Skeletal muscle satellite cell (primary cell): ENCODE data around the gene TOX2.

ENCODE experiments used
- H3K27me3 ChIP-seq: 2 replicates; pipeline ENCODE4 v1.7.0; 2013; ENCODE audit warnings: low read length; ENCODE audit not compliant: control insufficient read depth, insufficient read depth
- H3K36me3 ChIP-seq: 2 replicates; pipeline ENCODE4 v1.7.0; 2013; ENCODE audit warnings: mild to moderate bottlenecking, control low read depth, low read length; ENCODE audit not compliant: insufficient read depth
- H3K4me1 ChIP-seq: 2 replicates; pipeline ENCODE4 v1.7.0; 2013; ENCODE audit warnings: low read length; ENCODE audit not compliant: control insufficient read depth, insufficient read depth
- H3K4me2 ChIP-seq: 2 replicates; pipeline ENCODE4 v1.7.0; 2013; ENCODE audit warnings: mild to moderate bottlenecking, low read length
- H3K4me3 ChIP-seq: 2 replicates; pipeline ENCODE4 v1.7.0; 2013; ENCODE audit warnings: low read length
- H3K9ac ChIP-seq: 2 replicates; pipeline ENCODE4 v1.7.0; 2013; ENCODE audit warnings: mild to moderate bottlenecking, low read depth, low read length, moderate library complexity
- H3K9me3 ChIP-seq: replicated peaks from 2 replicates; pipeline ENCODE4 v1.7.0; 2013; ENCODE audit warnings: mild to moderate bottlenecking, control low read depth, low read length

Gene TOX2

GRCh38 chr20:43985121-43985520 lies 70.5 kb downstream of the TOX2 start:
- Histone ChIP-seq H3K36me3 (no peaks in the 10 kb centered on the region), H3K4me2 (no peak overlapping the region), H3K4me3 (no peak overlapping the region), H3K9ac (no peak overlapping the region), H3K9me3 (no peaks in the 10 kb centered on the region), H3K4me1 (no peaks in the 10 kb centered on the region), H3K27me3 (peaks cover 35% of the 10 kb centered on the region)

- no peak overlapping the region for H3K4me2 ChIP-seq
- H3K9ac ChIP-seq = no peak overlapping the region
- no peak overlapping the region for H3K4me3 ChIP-seq
- no peaks in the 10 kb centered on the region for H3K4me1 ChIP-seq
- H3K9me3 ChIP-seq = no peaks in the 10 kb centered on the region
- H3K36me3 ChIP-seq = no peaks in the 10 kb centered on the region
- peaks cover 37% of the 10 kb centered on the region for H3K27me3 ChIP-seq
Measured at GRCh38 chr20:43985608-43986316, 71.1 kb downstream of the TOX2 start.

DNA sequence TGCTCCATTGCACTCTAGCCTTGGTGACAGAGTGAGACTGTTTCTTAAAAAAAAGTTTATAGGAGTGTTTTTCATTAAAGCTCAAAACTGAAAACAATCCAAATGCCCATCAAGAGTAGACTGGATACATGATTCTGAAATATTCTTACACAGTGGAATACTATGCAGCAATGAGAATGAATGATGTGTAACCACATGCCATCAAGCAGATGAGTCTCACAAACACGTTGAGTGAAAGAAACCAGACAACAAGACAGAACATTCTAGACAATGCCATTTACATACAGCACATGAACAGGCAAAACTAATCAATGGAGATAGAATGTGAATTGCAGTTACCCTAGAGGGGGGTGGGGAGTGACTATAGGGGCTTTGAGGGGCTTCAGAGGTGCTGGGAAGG lies 72.4 kb downstream of the TOX2 start:
- Histone ChIP-seq H3K9ac (no peak overlapping the region), H3K27me3 (peaks cover 31% of the 10 kb centered on the region), H3K36me3 (no peaks in the 10 kb centered on the region), H3K4me2 (no peak overlapping the region), H3K4me3 (no peak overlapping the region), H3K4me1 (no peaks in the 10 kb centered on the region), H3K9me3 (no peaks in the 10 kb centered on the region)

DNA sequence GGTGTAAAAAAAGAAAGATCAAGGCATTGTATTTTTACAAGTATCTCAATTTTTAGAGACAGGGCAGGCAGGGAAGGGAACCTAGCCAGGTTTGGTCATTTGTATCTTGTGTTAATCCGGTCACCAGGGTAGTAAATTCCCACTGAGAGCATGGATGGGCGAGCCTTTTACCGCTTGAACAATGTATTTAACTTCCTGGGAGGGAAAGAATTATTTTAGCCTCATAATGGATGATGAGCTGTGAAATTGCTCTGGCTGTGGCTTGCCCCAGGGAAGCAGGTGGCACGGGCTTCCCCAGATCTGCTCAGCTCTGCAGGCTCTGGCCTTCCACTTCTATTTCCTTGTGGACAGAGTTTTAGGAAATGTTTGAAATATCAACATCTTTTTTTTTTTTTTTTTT lies 72.9 kb downstream of the TOX2 start:
- H3K4me3 ChIP-seq = no peak overlapping the region
- H3K36me3 ChIP-seq = no peaks in the 10 kb centered on the region
- no peak overlapping the region for H3K4me2 ChIP-seq
- H3K4me1 ChIP-seq = no peaks in the 10 kb centered on the region
- H3K9ac ChIP-seq = no peak overlapping the region
- no peaks in the 10 kb centered on the region for H3K9me3 ChIP-seq
- peaks cover 31% of the 10 kb centered on the region for H3K27me3 ChIP-seq

- H3K27me3 ChIP-seq = peaks cover 35% of the 10 kb centered on the region
- no peak overlapping the region for H3K4me3 ChIP-seq
- no peak overlapping the region for H3K4me2 ChIP-seq
- no peak overlapping the region for H3K9ac ChIP-seq
- H3K4me1 ChIP-seq = no peaks in the 10 kb centered on the region
- no peaks in the 10 kb centered on the region for H3K9me3 ChIP-seq
- no peaks in the 10 kb centered on the region for H3K36me3 ChIP-seq
Measured at GRCh38 chr20:43988451-43988850, 73.8 kb downstream of the TOX2 start.

GRCh38 chr20:43988867-43989266 lies 74.2 kb downstream of the TOX2 start:
- H3K36me3 ChIP-seq = no peaks in the 10 kb centered on the region
- no peaks in the 10 kb centered on the region for H3K9me3 ChIP-seq
- H3K9ac ChIP-seq = no peak overlapping the region
- no peak overlapping the region for H3K4me2 ChIP-seq
- peaks cover 35% of the 10 kb centered on the region for H3K27me3 ChIP-seq
- no peaks in the 10 kb centered on the region for H3K4me1 ChIP-seq
- no peak overlapping the region for H3K4me3 ChIP-seq

DNA sequence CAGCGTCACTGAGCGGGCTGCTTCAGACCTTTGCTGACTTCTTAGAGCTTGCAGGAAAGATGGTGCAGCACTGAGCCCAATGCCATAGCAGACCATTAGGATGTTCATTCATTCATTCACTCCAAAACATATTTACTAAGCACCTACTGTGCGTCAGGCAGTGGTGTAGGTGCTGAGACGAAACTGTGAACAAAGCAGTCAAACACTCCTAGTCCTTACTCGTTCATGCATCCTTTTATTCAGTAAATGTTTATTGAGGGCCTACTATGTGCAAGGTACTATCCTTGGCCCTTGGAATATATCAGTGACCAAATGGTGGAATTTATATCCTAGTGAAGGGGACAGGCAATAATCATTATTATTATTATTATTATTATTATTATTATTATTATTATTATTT lies 76.6 kb downstream of the TOX2 start:
- H3K27me3 ChIP-seq = peaks cover 37% of the 10 kb centered on the region
- H3K9me3 ChIP-seq = no peaks in the 10 kb centered on the region
- no peak overlapping the region for H3K4me3 ChIP-seq
- no peak overlapping the region for H3K9ac ChIP-seq
- no peaks in the 10 kb centered on the region for H3K4me1 ChIP-seq
- H3K4me2 ChIP-seq = no peak overlapping the region
- no peaks in the 10 kb centered on the region for H3K36me3 ChIP-seq

GRCh38 chr20:43991982-43992381 lies 77.3 kb downstream of the TOX2 start:
- H3K4me1 ChIP-seq = no peaks in the 10 kb centered on the region
- no peaks in the 10 kb centered on the region for H3K36me3 ChIP-seq
- no peak overlapping the region for H3K9ac ChIP-seq
- H3K4me3 ChIP-seq = no peak overlapping the region
- peaks cover 41% of the 10 kb centered on the region for H3K27me3 ChIP-seq
- no peaks in the 10 kb centered on the region for H3K9me3 ChIP-seq
- H3K4me2 ChIP-seq = no peak overlapping the region

GRCh38 chr20:43992885-43993284 lies 78.2 kb downstream of the TOX2 start:
- H3K4me3 ChIP-seq = no peak overlapping the region
- no peak overlapping the region for H3K9ac ChIP-seq
- H3K4me1 ChIP-seq = no peaks in the 10 kb centered on the region
- H3K9me3 ChIP-seq = no peaks in the 10 kb centered on the region
- no peak overlapping the region for H3K4me2 ChIP-seq
- H3K27me3 ChIP-seq = peaks cover 39% of the 10 kb centered on the region
- no peaks in the 10 kb centered on the region for H3K36me3 ChIP-seq

GRCh38 chr20:43993560-43993959 lies 78.9 kb downstream of the TOX2 start:
- Histone ChIP-seq H3K4me2 (no peak overlapping the region), H3K9me3 (no peaks in the 10 kb centered on the region), H3K4me1 (no peaks in the 10 kb centered on the region)

DNA sequence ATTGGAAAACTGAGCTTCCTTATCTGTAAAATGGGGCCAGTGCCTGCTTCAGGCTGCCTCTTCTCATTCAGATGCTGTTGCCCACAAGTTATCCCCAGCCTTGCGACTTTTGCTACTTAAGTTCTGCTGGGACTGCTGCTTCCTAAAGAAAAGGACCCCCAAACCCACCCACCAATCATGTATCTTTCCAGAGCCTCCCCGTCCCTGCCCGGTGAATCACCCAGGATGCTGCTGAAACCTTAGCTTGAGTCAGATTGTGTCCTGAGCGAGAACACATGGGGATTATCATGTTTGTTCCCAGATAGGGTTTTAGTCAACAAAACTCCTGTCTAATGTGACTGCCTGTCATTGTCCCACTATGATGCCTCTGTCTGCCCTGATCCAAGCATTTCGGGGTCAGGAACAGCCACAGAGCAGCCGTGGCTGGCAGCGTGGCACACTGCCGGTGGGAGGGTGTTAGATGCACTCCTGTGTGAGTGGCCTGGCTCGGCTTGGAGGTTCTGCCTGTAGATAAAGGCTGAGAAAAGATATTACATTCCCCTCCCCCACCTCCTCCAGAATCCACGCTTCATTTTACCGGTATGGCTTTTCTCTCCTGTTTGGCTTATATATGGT lies 79.9 kb downstream of the TOX2 start:
- Histone ChIP-seq H3K4me3 (no peak overlapping the region), H3K36me3 (no peaks in the 10 kb centered on the region), H3K4me1 (no peaks in the 10 kb centered on the region), H3K9ac (no peak overlapping the region), H3K27me3 (peaks cover 28% of the 10 kb centered on the region), H3K9me3 (no peaks in the 10 kb centered on the region), H3K4me2 (no peak overlapping the region)

More at GRCh38 chr20:43993560-43993959, 78.9 kb downstream of the TOX2 start:
- Histone ChIP-seq H3K36me3 (no peaks in the 10 kb centered on the region), H3K27me3 (peaks cover 34% of the 10 kb centered on the region), H3K9ac (no peak overlapping the region), H3K4me3 (no peak overlapping the region)

GRCh38 chr20:43995645-43996044 lies 81.0 kb downstream of the TOX2 start:
- Histone ChIP-seq H3K36me3 (no peaks in the 10 kb centered on the region), H3K9ac (no peak overlapping the region), H3K9me3 (no peaks in the 10 kb centered on the region), H3K4me1 (no peaks in the 10 kb centered on the region), H3K27me3 (peaks cover 26% of the 10 kb centered on the region), H3K4me2 (no peak overlapping the region), H3K4me3 (no peak overlapping the region)
